ENCODE results near the gene ADAM10.
"Not testable (repeated sequence)": the region's sequence is repeated elsewhere in the genome, so short reads cannot be mapped to it uniquely, and the experiment has no call there.

The ADAM10 gene

DNA sequence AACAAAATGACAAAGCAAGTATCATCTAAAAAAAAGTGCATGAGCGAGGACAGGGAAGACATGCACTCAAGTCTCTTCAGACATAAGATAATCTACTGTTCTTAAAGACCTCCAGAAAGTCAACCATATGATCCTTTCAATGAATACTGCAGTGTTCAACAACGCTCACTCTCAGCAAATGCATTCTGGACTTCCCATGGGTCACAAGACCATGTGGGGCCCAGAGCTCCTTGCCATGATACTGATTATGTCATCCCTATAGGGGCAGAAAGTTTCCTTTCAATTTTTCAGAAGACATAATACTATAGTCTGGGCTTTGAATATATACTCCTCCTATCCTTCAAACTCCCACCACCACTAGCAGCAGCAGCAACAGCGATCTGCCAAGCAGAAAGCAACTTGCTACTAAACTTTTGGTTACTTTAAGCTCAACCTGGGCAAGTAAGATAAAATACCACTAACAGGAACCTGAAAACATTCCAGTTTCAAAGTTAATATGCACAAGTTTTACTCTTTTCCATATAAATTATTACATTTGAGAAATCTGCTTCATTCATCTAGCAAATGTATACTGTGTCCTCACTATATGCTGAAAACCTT lies 143.5 kb downstream of the ADAM10 start:
- DNase-seq = no peak

DNA sequence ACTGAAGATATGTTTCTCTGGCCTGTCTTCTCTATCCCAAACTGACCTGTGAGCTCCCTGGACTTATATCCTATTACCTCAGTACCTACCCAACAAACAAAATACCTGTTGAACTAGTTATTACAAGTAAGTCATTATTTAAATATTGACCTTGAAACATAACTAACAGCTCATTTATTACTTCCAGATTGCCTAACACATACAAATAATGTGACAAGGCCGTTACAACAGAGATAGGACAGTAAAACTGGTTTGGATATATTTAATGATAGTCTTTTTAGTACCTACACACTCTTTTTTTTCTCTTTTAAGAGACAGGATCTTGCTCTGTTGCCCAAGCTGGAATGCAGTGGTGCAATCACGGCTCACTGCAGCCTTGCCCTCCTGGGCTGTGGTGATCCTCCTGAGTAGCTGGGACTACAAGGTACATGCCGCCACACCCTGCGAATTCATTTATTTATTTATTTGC lies 145.0 kb downstream of the ADAM10 start:
- no peak for DNase-seq

DNA sequence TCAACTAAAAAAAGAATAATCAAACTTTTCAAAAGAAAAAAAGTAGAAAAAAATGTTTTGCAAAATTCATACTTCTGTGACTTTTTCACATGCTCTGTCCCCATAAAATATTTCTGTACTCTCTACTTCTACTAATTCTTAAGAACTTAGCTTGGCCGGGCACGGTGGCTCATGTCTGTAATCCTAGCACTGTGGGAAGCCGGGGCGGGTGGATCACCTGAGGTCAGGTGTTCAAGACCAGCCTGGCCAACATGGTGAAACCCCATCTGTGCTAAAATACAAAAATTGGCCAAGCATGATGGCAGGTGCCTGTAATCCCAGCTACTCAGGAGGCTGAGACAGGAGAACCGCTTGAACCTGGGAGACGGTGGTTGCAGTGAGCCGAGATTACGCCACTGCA lies 145.6 kb downstream of the ADAM10 start:
- DNase-seq = not testable (repeated sequence)

DNA sequence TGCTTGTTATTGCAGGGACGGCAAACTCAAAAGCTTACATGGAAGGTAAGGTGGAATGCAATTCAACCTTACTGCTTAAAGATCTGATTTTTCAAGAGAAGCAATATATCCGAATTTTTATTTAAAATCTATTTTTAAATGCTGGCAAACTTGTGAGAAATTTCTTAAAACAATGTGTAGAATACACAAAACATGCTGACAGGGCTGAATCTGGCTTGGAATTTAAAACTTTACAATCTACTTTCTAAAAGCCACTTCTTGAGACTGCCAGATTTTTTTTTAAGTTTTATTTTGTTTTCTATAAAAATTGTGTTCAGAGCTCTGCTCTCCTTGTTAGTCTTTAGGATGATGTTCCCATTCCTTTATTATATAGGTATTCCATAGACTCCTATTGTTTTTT lies 146.7 kb downstream of the ADAM10 start:
- DNase-seq = no peak

DNA sequence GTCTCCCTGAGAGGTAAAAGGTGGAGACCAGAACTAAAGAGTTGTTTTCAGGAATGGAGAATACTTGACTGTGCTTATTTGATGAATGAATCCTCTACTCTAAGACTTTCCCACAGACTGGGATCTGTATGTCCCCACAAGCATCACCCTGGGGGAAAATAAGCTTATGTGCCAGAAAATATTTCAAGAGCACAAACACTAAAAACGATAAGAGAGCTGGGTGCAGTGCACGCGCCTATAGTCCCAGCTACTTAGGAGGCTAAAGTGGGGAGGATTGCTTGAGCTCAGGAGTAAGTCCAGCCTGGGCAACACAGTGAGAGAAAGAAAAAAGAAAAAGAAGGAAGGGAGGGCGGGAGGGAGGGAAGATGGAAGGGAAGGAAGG lies 150.7 kb downstream of the ADAM10 start:
- no peak for DNase-seq

DNA sequence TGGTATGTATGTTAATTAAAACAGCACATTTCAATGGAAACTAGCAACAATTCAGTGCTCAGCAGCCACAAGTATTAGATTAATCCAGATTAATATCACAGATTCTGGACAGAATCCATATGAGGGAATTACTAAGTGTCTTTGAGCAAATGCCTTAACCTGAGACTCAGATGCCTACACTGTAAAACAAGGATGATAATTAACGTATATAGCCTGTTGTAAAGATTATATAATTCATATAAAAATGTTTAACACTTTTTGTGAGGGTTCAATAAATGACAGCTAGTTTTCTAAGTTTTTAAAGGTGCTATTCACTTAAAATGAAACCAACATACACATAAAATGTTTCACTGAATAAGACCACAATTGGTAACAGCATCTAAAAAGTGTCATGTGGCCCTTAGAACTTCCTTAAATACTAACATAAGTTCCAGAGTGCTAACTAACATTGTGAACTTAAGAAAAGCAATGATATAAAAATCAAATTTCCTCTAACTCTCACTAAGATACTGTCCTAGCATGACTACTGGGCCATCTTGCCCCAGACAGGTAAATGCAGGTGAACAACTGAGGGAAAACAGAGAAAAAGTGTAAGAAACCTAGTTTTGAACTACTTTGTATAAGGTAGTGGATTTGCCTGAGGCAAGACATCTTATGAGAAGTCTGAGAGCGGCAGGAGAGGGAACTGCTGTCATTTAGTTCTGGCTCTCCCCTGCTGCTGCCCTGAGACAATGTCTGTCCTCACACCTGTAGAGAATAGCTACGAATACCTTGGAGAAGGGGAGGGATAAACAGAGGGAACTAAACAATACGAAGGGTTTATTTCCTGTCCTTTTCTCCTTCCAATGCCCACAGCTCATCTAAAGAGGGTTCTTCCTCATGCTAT lies 151.3 kb downstream of the ADAM10 start:
- no peak for DNase-seq

DNA sequence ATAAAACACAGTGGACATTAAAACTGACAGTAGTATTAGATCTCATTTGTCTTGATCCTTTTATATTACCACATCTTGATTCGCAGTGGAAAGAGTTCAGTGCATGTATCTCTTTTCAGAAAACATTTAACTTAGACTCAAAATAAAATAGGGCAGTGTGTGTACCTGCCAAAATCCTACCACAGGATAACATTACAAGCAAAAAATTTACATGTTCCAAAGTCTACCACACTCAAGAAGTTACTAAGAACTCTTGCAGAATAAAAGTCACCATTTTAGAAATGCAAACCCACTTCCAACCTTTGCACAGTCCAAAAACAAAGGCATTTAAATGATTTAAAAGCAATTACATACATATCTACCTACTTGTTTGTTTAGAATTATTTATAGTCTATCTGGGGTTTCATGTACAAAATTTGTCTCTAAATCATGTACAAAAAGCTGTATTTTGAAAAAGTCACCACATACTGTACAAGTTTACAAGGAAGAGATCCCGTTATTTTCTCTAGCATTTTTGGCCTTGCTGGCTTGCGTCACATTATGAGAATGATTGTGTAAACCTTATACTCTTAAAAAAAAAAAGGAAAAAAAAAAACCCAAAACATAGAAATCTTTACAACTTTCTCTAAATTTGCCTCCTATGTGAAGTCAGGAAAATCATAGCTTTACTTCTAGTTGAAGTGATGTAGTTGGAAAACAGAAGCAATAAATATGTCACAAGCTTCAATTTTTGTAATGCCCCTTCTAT lies 153.8 kb downstream of the ADAM10 start:
- DNase-seq = no peak

DNA sequence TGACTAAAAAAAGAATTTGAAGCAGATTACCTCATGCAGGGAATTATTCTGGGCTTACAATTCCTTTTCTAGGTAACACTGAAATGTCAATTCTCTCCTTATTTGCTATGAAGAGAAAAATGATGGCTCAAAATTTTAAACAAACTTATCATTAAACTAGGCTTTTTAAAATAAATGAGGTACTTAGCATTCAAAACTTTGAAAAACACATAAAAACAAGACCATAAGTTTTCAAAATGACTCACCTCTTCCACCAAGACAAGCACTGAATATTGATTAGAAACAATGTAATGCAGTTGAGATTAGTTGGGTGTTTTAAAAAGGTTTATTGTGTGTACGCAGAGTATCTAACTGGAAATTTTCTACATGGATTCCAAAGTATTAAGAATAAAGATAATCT lies 154.6 kb downstream of the ADAM10 start:
- DNase-seq = no peak

DNA sequence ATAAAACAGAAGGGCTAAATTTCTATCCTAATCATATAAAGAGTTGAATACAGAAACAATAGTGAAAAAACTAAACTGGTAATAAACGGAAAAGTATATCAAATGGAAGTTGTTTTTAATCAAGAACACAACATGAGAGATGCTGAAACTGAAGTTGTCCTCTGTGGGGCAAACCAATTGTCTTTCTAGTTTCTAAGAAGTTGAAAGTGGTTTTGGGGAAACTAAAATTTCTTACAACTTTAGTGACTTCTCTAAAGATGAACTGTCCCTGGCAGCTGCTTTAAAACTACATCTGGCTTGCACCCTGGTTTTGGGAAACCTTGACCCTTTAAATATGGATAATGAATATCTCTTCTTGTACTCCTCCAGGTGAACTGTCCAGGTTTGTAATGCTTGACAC lies 155.6 kb downstream of the ADAM10 start:
- no peak for DNase-seq

DNA sequence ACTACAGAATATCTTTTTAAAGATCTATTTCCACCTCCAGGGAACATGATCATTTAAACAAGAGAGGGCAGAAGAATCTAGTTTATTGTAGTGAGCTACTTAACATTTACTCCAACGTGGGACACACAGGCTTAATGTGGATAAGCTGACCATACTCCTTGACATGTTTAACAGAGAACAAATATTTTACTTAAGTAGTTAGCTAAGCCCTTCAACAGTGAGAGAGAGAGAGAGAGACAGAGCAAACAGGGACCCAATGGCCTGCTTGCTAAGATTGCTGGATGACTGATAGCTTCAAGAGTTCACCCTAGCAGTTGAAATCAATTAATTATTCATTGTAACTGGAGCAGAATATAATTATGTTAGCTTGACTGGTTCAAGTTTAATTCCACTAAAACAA lies 158.6 kb downstream of the ADAM10 start:
- DNase-seq = no peak

DNA sequence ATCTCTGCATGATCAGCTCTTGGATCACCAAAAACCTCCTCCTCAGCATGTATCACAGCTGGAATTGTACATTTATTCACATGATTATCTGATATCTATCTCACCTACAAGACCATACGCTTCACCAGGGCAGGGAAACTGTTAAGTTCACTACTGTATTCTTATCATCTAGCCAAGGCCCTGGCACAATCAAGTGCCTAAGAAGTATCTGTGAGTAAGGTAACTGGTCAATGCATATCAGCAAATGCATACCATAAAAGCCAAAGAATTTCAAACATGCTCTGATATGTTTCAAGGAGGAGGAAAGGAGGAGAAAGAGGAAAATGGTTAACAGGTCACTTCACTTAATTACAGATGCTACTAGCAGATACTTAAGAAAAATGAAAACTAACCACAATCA lies 159.3 kb downstream of the ADAM10 start:
- no peak for DNase-seq

DNA sequence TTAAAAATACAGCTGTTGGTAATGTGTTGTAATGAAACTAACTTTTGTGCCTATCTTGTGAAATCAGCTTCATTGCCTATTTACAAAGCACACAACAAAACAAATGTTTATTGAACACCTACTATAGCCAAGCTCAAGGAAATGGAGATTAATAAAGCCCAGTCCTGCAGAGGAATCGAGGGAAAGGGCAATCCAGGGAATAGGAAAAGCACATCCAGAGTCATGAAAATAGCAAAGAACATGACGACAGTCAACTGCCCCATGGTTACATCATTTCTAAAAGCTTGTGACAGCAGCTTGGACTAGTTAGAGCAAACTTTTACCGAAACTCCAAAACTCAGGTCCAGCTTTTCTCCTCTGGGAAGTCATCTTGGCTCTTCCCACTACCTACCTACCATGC lies 160.5 kb downstream of the ADAM10 start:
- no peak for DNase-seq

DNA sequence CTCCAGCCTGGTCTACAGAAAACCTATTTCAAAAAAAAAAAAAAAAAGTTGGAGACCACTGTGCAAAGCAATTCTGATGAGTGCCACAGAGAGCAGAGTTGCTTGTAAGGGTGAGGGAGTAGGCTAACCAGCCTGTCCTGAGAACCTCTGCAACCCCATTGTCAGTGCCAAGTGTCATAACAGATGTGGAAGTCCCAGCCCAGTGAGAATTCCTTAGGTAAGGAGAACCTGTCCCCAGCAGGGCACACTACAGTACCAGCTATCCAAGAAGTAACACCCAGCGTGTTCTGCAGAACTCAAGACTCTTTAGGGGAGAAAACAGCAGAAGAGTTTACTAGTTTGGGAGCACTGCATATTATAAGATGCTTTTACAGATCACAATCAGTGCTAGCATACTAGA lies 161.4 kb downstream of the ADAM10 start:
- no peak for DNase-seq

DNA sequence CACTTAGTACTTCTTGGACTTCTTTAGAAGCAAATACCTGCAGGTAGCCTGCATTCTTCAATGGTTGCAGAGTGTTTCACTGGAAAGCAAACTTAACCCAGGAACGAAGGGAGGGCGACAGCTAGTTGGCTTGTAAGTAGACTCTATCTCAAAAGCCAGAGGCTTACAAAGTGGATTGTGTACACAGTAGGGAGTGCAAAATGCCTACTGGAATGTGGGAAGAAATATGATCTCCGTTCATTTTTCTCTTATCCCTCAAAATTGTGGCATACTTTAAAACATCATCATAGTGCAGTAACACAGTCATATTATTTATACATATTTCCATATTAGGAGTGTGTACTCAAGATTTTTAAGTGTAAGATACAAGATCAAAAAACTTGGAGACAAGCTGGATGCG lies 162.0 kb downstream of the ADAM10 start:
- DNase-seq = no peak

DNA sequence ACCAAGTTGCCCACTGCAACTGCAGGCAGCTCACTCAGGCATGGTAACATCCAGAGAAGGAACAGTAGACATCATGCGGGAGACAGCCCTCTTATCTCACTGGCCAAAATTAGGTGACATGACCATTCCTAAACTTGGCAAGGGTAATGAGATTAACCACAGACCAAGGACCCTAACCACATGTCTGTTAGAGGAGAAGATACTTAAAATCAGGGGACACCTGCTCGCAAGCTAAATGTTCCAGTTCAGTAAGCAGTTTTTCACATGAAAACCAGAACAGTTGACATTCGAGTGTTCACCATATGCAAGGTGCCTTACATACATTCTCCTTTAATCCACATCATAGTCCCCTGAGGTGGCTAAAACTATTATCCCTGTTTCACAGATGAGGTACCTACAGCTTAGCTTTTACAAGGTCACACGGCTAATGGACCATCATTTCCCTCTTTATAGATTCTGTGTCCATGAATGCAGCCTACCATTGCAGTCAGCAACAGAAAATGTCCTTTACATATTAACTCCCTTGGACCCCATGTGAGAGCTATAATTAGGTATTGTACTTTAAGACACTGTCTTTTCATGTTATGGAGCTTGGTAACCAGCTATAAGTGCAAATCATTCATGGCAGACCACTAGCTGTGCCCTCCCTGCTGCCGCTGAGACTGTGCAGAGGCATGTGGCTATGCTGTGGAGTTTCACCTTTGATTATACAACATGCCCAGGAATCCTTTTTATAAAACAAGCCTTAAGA lies 163.6 kb downstream of the ADAM10 start:
- no peak for DNase-seq

DNA sequence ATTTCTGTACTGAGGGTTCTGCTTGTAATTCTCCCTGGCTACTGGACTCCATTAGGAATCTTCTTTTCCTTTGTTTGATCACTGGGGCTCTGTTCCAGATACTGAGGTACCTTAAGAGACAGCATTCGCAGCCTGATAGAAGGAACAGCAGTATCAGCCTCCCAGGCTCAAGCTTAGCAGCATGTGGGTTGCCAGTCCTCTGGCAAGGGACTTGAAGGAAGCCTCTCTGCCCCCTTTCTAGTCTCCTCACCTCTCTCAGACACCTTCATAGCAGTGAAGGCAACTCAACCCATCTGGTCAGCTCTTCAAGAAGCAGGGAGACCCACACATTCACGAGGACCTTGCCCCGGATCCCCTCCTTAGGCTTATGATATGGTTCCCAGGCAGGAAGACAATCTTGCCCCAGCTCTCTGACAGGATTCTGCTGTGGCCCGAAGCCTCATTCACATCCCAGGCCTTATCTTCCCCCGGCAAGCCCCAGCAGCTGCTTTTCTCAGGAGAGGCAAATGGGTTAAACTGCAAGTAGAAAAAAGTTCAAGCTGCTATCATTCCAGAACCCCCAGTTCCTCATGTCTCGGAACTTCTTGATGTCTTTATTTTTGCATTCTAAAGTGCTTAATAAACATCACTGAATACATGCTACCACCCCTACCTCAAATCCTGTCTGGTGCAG lies 164.6 kb downstream of the ADAM10 start:
- no peak for DNase-seq

DNA sequence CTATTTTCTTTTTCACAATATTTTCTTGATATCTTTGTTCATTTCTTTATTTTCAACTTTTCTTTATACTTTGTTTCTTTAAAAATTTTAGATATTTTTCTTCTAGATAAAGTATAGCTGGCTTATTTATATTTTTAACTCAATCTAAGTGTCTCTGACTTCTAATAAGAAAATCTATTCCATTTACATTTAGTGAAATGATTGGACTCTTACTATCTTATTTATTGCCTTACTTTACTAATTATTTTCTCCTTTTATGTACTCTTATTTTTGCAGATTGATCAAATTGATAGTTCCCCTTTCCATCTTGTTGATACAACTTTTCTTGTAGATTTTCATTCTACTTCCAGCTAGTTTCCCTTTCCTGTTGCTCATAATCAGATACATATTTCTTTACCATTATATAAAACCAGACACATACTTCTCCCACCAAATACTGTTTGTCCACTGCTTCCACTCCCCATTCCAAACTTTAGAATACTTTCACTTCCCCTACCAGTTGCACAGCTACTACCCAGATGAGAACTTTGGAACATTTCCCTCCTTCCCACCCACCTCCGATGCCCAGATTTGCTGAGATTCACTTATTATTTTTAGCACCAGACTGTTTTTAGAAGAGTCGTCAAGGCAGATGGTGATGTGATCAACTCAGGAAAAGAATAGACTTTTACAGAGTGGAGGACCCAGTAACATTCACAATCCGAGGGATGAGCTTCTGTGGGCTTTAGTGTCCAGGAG lies 166.2 kb downstream of the ADAM10 start:
- no peak for DNase-seq

DNA sequence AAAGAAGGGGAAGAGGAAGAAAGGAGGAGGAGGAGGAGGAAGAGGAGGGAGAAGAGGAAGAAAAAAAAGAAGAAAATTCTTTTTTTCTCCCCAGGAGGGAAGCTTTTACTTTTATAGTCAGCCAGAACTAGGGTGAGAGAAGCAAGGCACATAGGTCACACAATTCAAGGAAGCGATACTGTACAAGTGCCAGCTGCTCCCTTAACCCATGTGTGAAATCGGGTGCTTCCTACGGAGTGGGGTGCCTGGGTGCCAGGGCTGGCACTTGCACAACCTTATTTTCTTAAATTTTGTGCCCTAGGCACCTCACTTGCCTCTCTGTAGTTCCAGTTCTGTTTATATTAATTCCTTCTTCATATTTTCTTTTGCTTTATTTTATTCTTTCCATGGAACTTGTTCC lies 167.3 kb downstream of the ADAM10 start:
- DNase-seq = no peak

DNA sequence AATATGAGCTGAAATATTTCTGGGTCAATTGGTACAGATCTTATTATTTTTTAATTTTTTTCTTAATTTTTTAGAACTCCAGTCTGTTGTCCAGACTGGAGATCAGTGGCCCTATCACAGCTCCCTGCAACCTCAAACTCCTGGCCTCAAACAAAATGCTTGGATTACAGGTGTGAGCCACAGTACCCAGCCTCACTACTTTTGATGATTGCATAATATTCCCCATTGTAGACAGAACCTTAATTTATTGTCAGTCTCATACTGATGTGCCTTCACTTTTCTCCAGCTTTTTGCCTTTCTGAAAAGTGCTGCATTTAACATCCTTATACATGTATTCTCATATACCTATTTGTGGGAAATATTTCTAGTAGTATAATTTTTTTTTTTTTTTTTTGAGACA lies 172.8 kb downstream of the ADAM10 start:
- DNase-seq = no peak

DNA sequence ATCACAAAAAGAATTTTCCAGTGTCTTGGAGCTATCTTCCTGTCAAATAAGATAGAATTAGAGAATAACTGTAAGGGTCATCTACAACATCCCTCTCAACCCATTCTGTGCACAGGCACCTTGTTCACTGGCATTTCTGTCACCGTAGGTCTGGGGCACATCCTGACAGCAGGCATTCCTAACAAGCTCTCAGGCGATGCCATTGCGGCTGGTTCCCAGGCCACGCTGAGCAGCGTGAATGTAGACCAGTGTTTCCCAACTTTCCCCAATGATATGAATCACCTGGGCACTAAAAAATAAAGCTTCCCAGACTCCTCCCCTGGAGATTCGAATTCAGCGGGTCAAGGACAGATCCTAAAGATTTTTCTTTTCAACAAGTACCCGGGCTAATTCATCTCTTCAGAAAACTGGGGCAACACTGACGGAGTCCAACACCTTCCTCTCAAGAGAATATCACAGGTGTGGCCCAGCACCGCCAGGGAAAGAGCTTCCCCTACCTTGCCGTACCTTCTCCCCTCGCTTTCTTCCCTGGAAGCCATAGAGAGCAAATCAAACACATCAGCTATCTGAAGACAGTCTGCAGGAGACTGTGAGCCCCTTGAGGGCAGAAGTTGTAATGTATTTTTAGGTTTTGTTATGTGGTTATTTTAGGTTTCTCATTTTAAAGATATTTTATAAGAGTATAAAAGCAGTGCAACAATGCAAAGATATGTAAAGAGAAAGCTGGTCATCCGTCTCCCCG lies 174.3 kb downstream of the ADAM10 start:
- no peak for DNase-seq

DNA sequence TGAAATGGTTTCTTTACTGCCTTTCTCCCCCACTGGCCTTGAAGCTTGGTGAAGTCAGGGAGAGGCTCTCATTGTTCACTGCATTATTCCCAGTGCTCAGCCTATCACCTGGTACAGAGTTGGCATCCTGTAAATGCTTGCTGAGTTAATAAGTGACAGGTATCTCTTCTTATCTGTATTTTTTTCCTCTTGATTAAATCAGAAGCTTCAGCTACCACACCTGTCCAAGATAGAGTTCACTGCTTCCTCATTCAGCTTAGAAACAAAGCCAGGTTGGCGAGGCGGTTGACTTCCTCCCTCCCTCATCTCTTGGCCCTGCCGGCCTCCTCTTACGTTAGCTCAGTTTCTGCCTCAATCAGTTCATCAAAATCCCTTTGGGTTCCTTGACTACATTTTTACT lies 174.9 kb downstream of the ADAM10 start:
- DNase-seq = no peak
